GM12865 (cell line): Measurements from ENCODE around the gene ITPRIP.

Experiments used
- DNase-seq: peaks from one replicate; pipeline ENCODE4 v3.0.0; 2010; ENCODE audit warnings: low read depth
- H3K4me3 ChIP-seq: 2 replicates; pipeline ENCODE4 v1.5.1; 2011; ENCODE audit warnings: mild to moderate bottlenecking, low read depth, low read length, control low read depth
- TF ChIP-seq, protein P1 (sequence below): IDR thresholded peaks from 2 replicates; pipeline ENCODE4 v1.5.1; 2011; ENCODE audit warnings: low read length, control low read depth, low read depth, inconsistent platforms; ENCODE audit not compliant: insufficient read depth; ENCODE audit errors: missing control alignments

Gene ITPRIP

DNA sequence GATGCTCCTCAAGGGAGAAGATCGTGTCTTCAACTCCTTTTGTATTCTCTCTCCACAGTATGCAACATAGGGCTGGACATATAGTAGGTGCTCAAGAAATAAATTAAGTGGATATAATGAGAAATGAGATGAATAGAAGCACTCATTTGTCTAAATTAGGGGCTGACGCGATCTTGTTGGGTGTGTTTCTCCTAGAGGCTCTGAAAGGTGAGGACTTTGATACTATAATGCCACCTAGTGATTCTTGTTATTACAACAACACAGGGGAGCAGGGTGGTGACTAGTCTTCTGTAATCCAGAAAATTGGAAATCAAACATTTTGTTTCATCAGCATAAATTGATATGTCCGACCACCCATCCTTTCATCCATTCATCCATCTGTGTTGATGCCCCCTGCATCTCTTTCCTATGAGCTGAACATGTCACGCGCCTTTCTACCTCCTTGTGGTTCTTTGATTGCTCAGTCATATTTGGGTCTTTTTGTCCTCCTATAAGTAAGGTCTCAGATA, 11.9 kb upstream of the ITPRIP start:
- H3K4me3 ChIP-seq, result peak overlapping the region; percentile 21; the same call in 1 of the 2 replicates
- TF ChIP-seq, protein P1, sequence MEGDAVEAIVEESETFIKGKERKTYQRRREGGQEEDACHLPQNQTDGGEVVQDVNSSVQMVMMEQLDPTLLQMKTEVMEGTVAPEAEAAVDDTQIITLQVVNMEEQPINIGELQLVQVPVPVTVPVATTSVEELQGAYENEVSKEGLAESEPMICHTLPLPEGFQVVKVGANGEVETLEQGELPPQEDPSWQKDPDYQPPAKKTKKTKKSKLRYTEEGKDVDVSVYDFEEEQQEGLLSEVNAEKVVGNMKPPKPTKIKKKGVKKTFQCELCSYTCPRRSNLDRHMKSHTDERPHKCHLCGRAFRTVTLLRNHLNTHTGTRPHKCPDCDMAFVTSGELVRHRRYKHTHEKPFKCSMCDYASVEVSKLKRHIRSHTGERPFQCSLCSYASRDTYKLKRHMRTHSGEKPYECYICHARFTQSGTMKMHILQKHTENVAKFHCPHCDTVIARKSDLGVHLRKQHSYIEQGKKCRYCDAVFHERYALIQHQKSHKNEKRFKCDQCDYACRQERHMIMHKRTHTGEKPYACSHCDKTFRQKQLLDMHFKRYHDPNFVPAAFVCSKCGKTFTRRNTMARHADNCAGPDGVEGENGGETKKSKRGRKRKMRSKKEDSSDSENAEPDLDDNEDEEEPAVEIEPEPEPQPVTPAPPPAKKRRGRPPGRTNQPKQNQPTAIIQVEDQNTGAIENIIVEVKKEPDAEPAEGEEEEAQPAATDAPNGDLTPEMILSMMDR, result peak; percentile 54
- DNase-seq, result peak; percentile 76

- TF ChIP-seq, protein P1, result no peak
- H3K4me3 ChIP-seq, result peak overlapping the region; percentile 21; the same call in 1 of the 2 replicates
- DNase-seq, result peak; percentile 79
These were observed 11.4 kb upstream of the ITPRIP start for GRCh38 chr10:104349623-104350126.

DNA sequence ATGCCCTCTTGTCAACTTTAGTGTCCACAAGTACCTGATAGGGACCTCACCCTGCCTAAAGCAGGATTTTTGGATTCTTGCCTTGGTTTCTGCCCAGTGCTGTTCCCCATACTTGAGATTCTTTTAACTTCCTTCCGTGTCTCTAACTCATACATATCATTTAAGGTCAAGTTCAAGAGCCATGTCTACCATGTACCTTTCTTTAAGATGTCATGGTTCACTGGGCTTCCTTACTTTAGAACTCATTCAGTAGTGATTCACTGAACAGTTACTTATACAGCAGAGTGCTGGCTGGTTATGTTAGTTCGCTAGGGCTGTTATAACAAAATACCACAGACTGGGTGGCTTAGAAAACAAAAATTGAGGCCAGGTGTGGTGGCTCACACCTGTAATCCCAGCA, 10.3 kb upstream of the ITPRIP start:
- TF ChIP-seq, protein P1, result no peak
- DNase-seq, result no peak
- no peak overlapping the region for H3K4me3 ChIP-seq

DNA sequence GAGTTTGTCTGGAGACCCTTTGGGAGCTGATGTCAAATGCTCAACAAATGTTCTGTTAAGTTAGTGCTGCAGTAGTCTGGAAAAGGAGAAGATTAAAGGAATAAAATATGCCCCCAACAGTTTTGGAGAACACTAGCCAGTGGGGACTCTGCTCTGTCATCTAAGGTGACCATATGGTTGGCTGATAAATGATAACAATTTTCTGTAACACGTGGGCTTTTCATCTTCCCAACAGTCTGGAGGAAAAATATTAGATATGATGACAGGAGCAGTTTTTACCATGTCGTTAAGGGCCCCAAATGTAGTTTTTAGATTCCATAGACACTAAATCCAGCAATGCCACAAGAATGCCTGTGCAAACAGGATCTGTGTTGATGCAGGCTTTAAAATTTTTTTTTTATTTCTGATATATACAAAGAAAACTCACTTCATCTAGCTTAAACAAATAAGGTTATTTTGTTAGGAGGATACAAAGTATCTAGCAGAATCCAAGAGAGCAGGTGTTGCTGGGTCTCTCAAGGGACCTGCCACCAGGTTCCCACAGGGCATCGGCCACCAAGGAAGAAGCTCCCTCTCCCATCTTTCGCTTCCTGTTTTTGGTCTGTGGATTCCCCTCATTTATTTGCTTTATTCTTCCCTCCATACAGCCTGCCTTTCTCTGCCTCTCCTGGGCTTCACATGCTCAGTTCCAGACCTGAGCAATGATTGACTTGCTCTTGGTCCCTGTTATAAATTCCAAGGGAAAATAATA, 9.2 kb upstream of the ITPRIP start:
- TF ChIP-seq, protein P1, result no peak
- no peak overlapping the region for H3K4me3 ChIP-seq
- DNase-seq, result no peak

DNA sequence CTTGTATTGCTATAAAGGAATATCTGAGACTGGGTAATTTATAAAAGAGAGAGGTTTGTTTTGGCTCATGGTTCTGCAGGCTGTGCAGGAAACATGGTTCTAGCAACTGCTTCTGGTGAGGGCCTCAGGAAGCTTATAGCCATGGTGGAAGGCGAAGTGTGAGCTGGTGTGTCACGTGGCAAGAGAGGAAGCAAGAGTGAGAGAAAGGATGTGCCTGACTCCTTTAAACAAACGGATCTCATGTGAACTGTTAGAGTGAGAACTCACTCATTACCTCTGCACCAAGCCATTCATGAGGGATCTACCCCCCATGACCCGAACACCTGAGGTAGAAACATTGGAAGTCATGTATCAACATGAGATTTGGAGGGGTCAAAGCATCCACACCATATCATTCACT, 7.7 kb upstream of the ITPRIP start:
- H3K4me3 ChIP-seq, result no peak overlapping the region
- peak; percentile 29 for DNase-seq
- TF ChIP-seq, protein P1, result no peak

DNA sequence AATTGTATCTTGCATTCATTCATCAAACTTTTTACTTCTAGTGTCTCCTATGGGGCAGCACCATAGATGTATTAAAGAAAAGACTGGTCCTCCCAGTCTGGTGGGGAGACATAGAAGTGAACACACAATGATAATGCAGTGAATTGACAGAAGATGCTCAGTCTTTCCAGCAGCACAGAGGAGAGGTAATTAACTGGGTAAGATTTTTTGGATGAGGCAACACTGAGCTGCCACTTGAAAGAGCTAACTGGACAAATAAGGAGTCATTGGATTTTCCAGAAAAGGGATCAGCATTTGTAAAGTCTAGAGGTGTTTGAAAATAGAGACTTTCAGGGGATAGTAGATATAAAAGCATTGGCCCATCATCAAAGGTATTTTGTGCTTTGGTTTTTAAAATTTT, 7.2 kb upstream of the ITPRIP start:
- TF ChIP-seq, protein P1, result no peak
- H3K4me3 ChIP-seq, result no peak overlapping the region
- no peak for DNase-seq

DNA sequence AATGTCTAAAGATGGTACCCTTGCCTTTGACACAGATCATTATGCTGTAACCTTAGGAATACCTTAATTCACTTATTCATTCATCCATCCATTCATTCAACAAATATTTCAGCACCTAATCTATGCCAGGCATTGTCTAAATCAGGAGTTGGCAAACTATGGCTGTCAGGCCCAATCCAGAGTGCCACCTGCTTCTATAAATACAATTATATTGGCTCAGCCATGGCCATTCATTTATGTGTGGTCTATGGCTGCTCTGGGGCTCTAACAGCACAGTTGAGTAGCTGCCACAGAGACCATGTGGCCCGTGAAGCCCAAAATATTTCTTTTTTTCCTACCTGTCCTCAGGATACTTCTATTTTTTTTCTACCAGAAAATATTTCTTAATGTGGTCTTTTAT, 6.0 kb upstream of the ITPRIP start:
- no peak for DNase-seq
- TF ChIP-seq, protein P1, result no peak
- no peak overlapping the region for H3K4me3 ChIP-seq
